ENCODE results near the gene SLC6A12. TPM values are rescaled to one million over a fixed set of nuclear protein-coding genes. Genes with fewer than 3 reads are reported as not detected.

SLC6A12 gene
- polyA plus RNA-seq, 4 donors = 13.3 to 19.2 (median 16.7) TPM

- DNase-seq (ENCODE audit: low read depth in 4 of 4, low spot score in 2 of 4) = no peak
These were observed 32.0 kb downstream of the SLC6A12 start for GRCh38 chr12:181921-182320.

GRCh38 chr12:180445-180844 is 33.5 kb downstream of the SLC6A12 start:
- no peak for DNase-seq (ENCODE audit: low read depth in 4 of 4, low spot score in 2 of 4)

- DNase-seq (ENCODE audit: low read depth in 4 of 4, low spot score in 2 of 4) = no peak
These were observed 34.1 kb downstream of the SLC6A12 start for GRCh38 chr12:179885-180284.

- no peak for DNase-seq (ENCODE audit: low read depth in 4 of 4, low spot score in 2 of 4)
These were observed 34.6 kb downstream of the SLC6A12 start for GRCh38 chr12:179131-179884.

GRCh38 chr12:178829-179109 is 35.2 kb downstream of the SLC6A12 start:
- no peak for DNase-seq (ENCODE audit: low read depth in 4 of 4, low spot score in 2 of 4)

GRCh38 chr12:177980-178828 is 35.8 kb downstream of the SLC6A12 start:
- no peak for DNase-seq (ENCODE audit: low read depth in 4 of 4, low spot score in 2 of 4)

- no peak for DNase-seq (ENCODE audit: low read depth in 4 of 4, low spot score in 2 of 4)
These were observed 36.5 kb downstream of the SLC6A12 start for GRCh38 chr12:177336-177979.

GRCh38 chr12:176321-177181 is 37.4 kb downstream of the SLC6A12 start:
- DNase-seq (ENCODE audit: low read depth in 4 of 4, low spot score in 2 of 4) = no peak

GRCh38 chr12:175759-176158 is 38.2 kb downstream of the SLC6A12 start:
- no peak for DNase-seq (ENCODE audit: low read depth in 4 of 4, low spot score in 2 of 4)

GRCh38 chr12:175250-175649 is 38.7 kb downstream of the SLC6A12 start:
- no peak for DNase-seq (ENCODE audit: low read depth in 4 of 4, low spot score in 2 of 4)

- no peak for DNase-seq (ENCODE audit: low read depth in 4 of 4, low spot score in 2 of 4)
These were observed 39.4 kb downstream of the SLC6A12 start for GRCh38 chr12:174596-174995.

GRCh38 chr12:174124-174523 is 39.8 kb downstream of the SLC6A12 start:
- DNase-seq (ENCODE audit: low read depth in 4 of 4, low spot score in 2 of 4) = no peak

GRCh38 chr12:172732-173161 is 41.2 kb downstream of the SLC6A12 start:
- DNase-seq (ENCODE audit: low read depth in 4 of 4, low spot score in 2 of 4) = no peak

- DNase-seq (ENCODE audit: low read depth in 4 of 4, low spot score in 2 of 4) = no peak
These were observed 41.9 kb downstream of the SLC6A12 start for GRCh38 chr12:171743-172676.

GRCh38 chr12:171276-171675 is 42.7 kb downstream of the SLC6A12 start:
- DNase-seq (ENCODE audit: low read depth in 4 of 4, low spot score in 2 of 4) = no peak

GRCh38 chr12:170371-171225 is 43.4 kb downstream of the SLC6A12 start:
- no peak for DNase-seq (ENCODE audit: low read depth in 4 of 4, low spot score in 2 of 4)

GRCh38 chr12:169528-170370 is 44.2 kb downstream of the SLC6A12 start:
- DNase-seq (ENCODE audit: low read depth in 4 of 4, low spot score in 2 of 4) = no peak

All from left renal cortex interstitium (tissue), 4 donors.